HCT116 (cell line): ENCODE results near the gene SYNJ2. TPM values are rescaled to one million over a fixed set of nuclear protein-coding genes. Genes with fewer than 3 reads are reported as not detected.

ENCODE experiments used
- ATAC-seq: fragments of 200-7000 bp; cut with Tn5 transposase; 2 replicates; pipeline ENCODE4 v1.9.1; 2020; ENCODE audit warnings: mild to moderate bottlenecking, moderate library complexity
- BruUV-seq: library from RNA; stranded (reverse); fragments of 400-500 nt; replicated peaks from 2 replicates; lab custom pipeline; 2021; lab: Mats Ljungman, UMichigan
- CTCF ChIA-PET: fragments of 300-600 bp; sonication (Branson Sonifier 250); formaldehyde crosslinking; loops from one replicate; lab custom pipeline; 2021; ENCODE audit warnings: antibody characterized with exemption; lab: Charles Lee
- POLR2A ChIA-PET: fragments of 300-600, 350-600 bp; sonication (Branson Sonifier 250); formaldehyde crosslinking; loops from one replicate; lab custom pipeline; 2021; ENCODE audit warnings: antibody characterized with exemption; lab: Charles Lee
- RAD21 ChIA-PET, 2 experiments: fragments of 300-600 bp; sonication (Branson Sonifier 250); formaldehyde crosslinking; loops; one replicate each; lab custom pipeline; 2023; ENCODE audit warnings: low total read pairs in 2 of 2; ENCODE audit not compliant: uncharacterized antibody in 2 of 2, unreplicated experiment in 2 of 2, low non-redundant PET in 1 of 2; lab: Charles Lee
- DNase-seq: peaks from one replicate; pipeline ENCODE4 v3.0.0-alpha.2; 2010; ENCODE audit warnings: low read depth, low spot score
- H2AFZ ChIP-seq: fragments of 200-600 bp; shearing (Covaris generic), sonication (generic); 2 replicates; pipeline ENCODE4 v1.6.1; 2017; ENCODE audit warnings: low read depth, mixed run types, mixed read lengths, antibody characterized with exemption, low read length; ENCODE audit not compliant: poor library complexity, severe bottlenecking
- H3K27ac ChIP-seq: 2 replicates; pipeline ENCODE4 v1.5.1; 2012; ENCODE audit warnings: low read depth, low read length
- H3K27me3 ChIP-seq: fragments of 200-600 bp; sonication (generic); 2 replicates; pipeline ENCODE4 v1.6.1; 2016; ENCODE audit warnings: mixed run types, low read length, mixed read lengths; ENCODE audit not compliant: insufficient read depth
- H3K36me3 ChIP-seq, 2 experiments: fragments of 200-500 bp in 1 of 2; fragments of 200-600 bp in 1 of 2; sonication (Bioruptor generic) in 1 of 2; sonication (generic) in 1 of 2; 2 replicates each; pipeline versions ENCODE4 v1.5.1 to v1.6.1; 2014 to 2016; ENCODE audit warnings: low read length in 2 of 2, inconsistent platforms in 1 of 2, mixed read lengths in 1 of 2, mixed run types in 1 of 2; ENCODE audit not compliant: insufficient read depth in 2 of 2, control insufficient read depth in 1 of 2
- H3K4me1 ChIP-seq, 2 experiments: fragments of 200-600 bp in 1 of 2; sonication (generic) in 1 of 2; 2 replicates each; pipeline versions ENCODE4 v1.5.1 to v1.6.1; 2012 to 2017; ENCODE audit warnings: low read length in 2 of 2, inconsistent platforms in 1 of 2, mild to moderate bottlenecking in 1 of 2, mixed read lengths in 1 of 2, mixed run types in 1 of 2, moderate library complexity in 1 of 2; ENCODE audit not compliant: insufficient read depth in 2 of 2, control insufficient read depth in 1 of 2
- H3K4me2 ChIP-seq: fragments of 200-600 bp; sonication (generic); 2 replicates; pipeline ENCODE4 v1.6.1; 2017; ENCODE audit warnings: mixed run types, low read length, mixed read lengths
- H3K4me3 ChIP-seq, 2 experiments: fragments of 200-600 bp in 1 of 2; sonication (generic) in 1 of 2; replicated peaks in 1 of 2; 2 replicates each; pipeline ENCODE4 v1.5.1; 2011 to 2016; ENCODE audit warnings: low read length in 2 of 2, control low read depth in 1 of 2, low read depth in 1 of 2, mild to moderate bottlenecking in 1 of 2, mixed read lengths in 1 of 2, mixed run types in 1 of 2
- H3K79me2 ChIP-seq: fragments of 200-600 bp; sonication (generic); 2 replicates; pipeline ENCODE4 v1.6.1; 2017; ENCODE audit warnings: mild to moderate bottlenecking, mixed run types, low read length, moderate library complexity, mixed read lengths; ENCODE audit not compliant: insufficient read depth
- H3K9ac ChIP-seq: fragments of 200-600 bp; sonication (generic); 2 replicates; pipeline ENCODE4 v1.6.1; 2016; ENCODE audit warnings: low read length, mixed read lengths
- H3K9me2 ChIP-seq: fragments of 200-600 bp; sonication (generic), shearing (Covaris generic); 2 replicates; pipeline ENCODE4 v1.6.1; 2017; ENCODE audit warnings: mixed run types, mild to moderate bottlenecking, moderate library complexity; ENCODE audit not compliant: insufficient read depth
- H3K9me3 ChIP-seq, 2 experiments: fragments of 200-500 bp in 1 of 2; fragments of 200-600 bp in 1 of 2; sonication (Bioruptor generic) in 1 of 2; sonication (generic) in 1 of 2; 2 replicates each; pipeline ENCODE4 v1.6.1; 2014 to 2017; ENCODE audit warnings: low read length in 2 of 2, mixed read lengths in 2 of 2, inconsistent platforms in 1 of 2, low read depth in 1 of 2, mild to moderate bottlenecking in 1 of 2, mixed run types in 1 of 2, moderate library complexity in 1 of 2; ENCODE audit not compliant: control insufficient read depth in 1 of 2, insufficient read depth in 1 of 2
- H4K20me1 ChIP-seq: fragments of 200-600 bp; sonication (generic), shearing (Covaris generic); 2 replicates; pipeline ENCODE4 v1.6.1; 2017; ENCODE audit warnings: mixed run types, mild to moderate bottlenecking, moderate library complexity; ENCODE audit not compliant: insufficient read depth
- CBX3 ChIP-seq: IDR thresholded peaks from 2 replicates; pipeline ENCODE4 v1.6.1; 2012; ENCODE audit warnings: low read depth
- CEBPB ChIP-seq: IDR thresholded peaks from 2 replicates; pipeline ENCODE4 v1.6.1; 2012; ENCODE audit warnings: low read depth
- EZH2phosphoT487 ChIP-seq: fragments of 200-600 bp; IDR thresholded peaks from 2 replicates; pipeline ENCODE4 v1.6.1; 2018; ENCODE audit warnings: antibody characterized with exemption, borderline replicate concordance
- FOSL1 ChIP-seq: IDR thresholded peaks from 2 replicates; pipeline ENCODE4 v1.6.1; 2012; ENCODE audit warnings: low read depth
- JUND ChIP-seq: IDR thresholded peaks from 2 replicates; pipeline ENCODE4 v1.6.1; 2012
- POLR2A ChIP-seq: IDR thresholded peaks from 2 replicates; pipeline ENCODE4 v1.7.0; 2011; ENCODE audit warnings: borderline replicate concordance; ENCODE audit not compliant: insufficient read depth, insufficient read length; ENCODE audit errors: extremely low read depth
- POLR2AphosphoS5 ChIP-seq: IDR thresholded peaks from 2 replicates; pipeline ENCODE4 v1.6.1; 2011; ENCODE audit warnings: mild to moderate bottlenecking, low read depth, low read length, moderate library complexity
- SIN3A ChIP-seq: IDR thresholded peaks from 2 replicates; pipeline ENCODE4 v1.6.1; 2012; ENCODE audit warnings: low read depth
- SP1 ChIP-seq: IDR thresholded peaks from 2 replicates; pipeline ENCODE4 v1.6.1; 2012; ENCODE audit warnings: low read depth
- SRF ChIP-seq: IDR thresholded peaks from 2 replicates; pipeline ENCODE4 v1.6.1; 2012; ENCODE audit warnings: low read depth
- YY1 ChIP-seq: IDR thresholded peaks from 2 replicates; pipeline ENCODE4 v1.6.1; 2011; ENCODE audit warnings: low read length, low read depth, moderate library complexity, mild to moderate bottlenecking; ENCODE audit not compliant: insufficient replicate concordance; ENCODE audit errors: extremely low read depth
- ZFX ChIP-seq: fragments of 450-650 bp; IDR thresholded peaks from 2 replicates; pipeline ENCODE4 v1.6.1; 2017
- ZNF274 ChIP-seq: fragments of 200-500 bp; sonication (Bioruptor generic); IDR thresholded peaks from 2 replicates; pipeline ENCODE4 v1.6.1; 2014; ENCODE audit warnings: mild to moderate bottlenecking, low read depth, low read length, inconsistent platforms
- intact Hi-C: fragments of 100-400 bp; cut with micrococcal nuclease; formaldehyde crosslinking; loops from 2 replicates; pipeline ENCODE4 v1.10.0; 2022
- total RNA-seq: library from RNA; stranded (reverse); gene quantifications from one replicate; pipeline ENCODE4 v1.2.1, GENCODE V29; 2021; ENCODE audit not compliant: unreplicated experiment
- TF ChIP-seq, protein P1 (sequence below): IDR thresholded peaks from 2 replicates; pipeline ENCODE4 v1.6.1; 2011; ENCODE audit warnings: mild to moderate bottlenecking, low read length, moderate library complexity; ENCODE audit not compliant: insufficient replicate concordance; ENCODE audit errors: extremely low read depth
- TF ChIP-seq, protein P2 (sequence below): IDR thresholded peaks from 2 replicates; pipeline ENCODE4 v1.6.1; 2012; ENCODE audit warnings: low read depth

SYNJ2 gene
- total RNA-seq, 1 experiment from 2014 or later: 23.9 TPM

DNA sequence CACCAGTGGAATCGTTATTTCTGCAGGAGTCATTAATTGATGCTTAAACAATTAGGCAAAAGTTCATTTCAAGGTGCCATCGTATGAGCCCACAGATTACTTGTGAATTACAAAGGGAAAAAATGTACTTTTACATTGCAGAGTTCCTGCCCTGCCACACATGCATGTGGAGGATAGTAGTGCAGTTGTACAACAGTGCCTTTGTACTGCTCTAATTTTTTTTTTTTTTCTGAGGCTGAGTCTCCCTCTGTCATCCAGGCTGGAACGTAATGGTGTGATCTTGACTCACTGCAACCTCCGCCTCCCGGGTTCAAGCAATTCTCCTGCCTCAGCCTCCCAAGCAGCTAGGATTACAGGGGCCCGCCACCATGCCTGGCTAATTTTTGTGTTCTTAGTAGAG lies 26.0 kb upstream of the SYNJ2 start:
- Histone ChIP-seq H3K9me3 (peaks cover 4 to 11% of the 10 kb centered on the region in 2 experiments; a peak in 3 of 4 replicates), H3K79me2 (no peaks in the 10 kb centered on the region), H3K4me3 (no peak overlapping the region), H3K9ac (no peak overlapping the region), H3K27ac (no peak overlapping the region), H2AFZ (no peak overlapping the region), H3K4me1 (peaks cover 12 to 30% of the 10 kb centered on the region in 2 experiments; a peak in 3 of 4 replicates), H3K9me2 (no peaks in the 10 kb centered on the region), H4K20me1 (no peaks in the 10 kb centered on the region), H3K27me3 (no peaks in the 10 kb centered on the region), H3K36me3 (no peaks in the 10 kb centered on the region), H3K4me2 (no peak overlapping the region)
- RAD21 ChIA-PET: no interaction called here
- ATAC-seq (no peak), DNase-seq (no peak)
- BruUV-seq: no TSS peak
- CTCF ChIA-PET: no interaction called here
- TF ChIP-seq, protein P1, sequence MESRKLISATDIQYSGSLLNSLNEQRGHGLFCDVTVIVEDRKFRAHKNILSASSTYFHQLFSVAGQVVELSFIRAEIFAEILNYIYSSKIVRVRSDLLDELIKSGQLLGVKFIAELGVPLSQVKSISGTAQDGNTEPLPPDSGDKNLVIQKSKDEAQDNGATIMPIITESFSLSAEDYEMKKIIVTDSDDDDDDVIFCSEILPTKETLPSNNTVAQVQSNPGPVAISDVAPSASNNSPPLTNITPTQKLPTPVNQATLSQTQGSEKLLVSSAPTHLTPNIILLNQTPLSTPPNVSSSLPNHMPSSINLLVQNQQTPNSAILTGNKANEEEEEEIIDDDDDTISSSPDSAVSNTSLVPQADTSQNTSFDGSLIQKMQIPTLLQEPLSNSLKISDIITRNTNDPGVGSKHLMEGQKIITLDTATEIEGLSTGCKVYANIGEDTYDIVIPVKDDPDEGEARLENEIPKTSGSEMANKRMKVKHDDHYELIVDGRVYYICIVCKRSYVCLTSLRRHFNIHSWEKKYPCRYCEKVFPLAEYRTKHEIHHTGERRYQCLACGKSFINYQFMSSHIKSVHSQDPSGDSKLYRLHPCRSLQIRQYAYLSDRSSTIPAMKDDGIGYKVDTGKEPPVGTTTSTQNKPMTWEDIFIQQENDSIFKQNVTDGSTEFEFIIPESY: no peak
- TF ChIP-seq YY1: no peak
- TF ChIP-seq ZNF274: no peak
- TF ChIP-seq CEBPB: no peak
- TF ChIP-seq CBX3: no peak
- TF ChIP-seq FOSL1: no peak
- TF ChIP-seq EZH2phosphoT487: no peak
- TF ChIP-seq, protein P2, sequence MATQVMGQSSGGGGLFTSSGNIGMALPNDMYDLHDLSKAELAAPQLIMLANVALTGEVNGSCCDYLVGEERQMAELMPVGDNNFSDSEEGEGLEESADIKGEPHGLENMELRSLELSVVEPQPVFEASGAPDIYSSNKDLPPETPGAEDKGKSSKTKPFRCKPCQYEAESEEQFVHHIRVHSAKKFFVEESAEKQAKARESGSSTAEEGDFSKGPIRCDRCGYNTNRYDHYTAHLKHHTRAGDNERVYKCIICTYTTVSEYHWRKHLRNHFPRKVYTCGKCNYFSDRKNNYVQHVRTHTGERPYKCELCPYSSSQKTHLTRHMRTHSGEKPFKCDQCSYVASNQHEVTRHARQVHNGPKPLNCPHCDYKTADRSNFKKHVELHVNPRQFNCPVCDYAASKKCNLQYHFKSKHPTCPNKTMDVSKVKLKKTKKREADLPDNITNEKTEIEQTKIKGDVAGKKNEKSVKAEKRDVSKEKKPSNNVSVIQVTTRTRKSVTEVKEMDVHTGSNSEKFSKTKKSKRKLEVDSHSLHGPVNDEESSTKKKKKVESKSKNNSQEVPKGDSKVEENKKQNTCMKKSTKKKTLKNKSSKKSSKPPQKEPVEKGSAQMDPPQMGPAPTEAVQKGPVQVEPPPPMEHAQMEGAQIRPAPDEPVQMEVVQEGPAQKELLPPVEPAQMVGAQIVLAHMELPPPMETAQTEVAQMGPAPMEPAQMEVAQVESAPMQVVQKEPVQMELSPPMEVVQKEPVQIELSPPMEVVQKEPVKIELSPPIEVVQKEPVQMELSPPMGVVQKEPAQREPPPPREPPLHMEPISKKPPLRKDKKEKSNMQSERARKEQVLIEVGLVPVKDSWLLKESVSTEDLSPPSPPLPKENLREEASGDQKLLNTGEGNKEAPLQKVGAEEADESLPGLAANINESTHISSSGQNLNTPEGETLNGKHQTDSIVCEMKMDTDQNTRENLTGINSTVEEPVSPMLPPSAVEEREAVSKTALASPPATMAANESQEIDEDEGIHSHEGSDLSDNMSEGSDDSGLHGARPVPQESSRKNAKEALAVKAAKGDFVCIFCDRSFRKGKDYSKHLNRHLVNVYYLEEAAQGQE: no peak
- TF ChIP-seq ZFX: no peak
- no peak for TF ChIP-seq POLR2A
- TF ChIP-seq POLR2AphosphoS5: no peak
- no peak for TF ChIP-seq SP1
- TF ChIP-seq SIN3A: no peak
- TF ChIP-seq SRF: no peak
- no peak for TF ChIP-seq JUND
- POLR2A ChIA-PET: no interaction called here
- intact Hi-C loops: loop anchor here (10.0 kb wide), 1 partner anchor 291 kb away; no protein-coding TSS in a partner anchor
